Heart left ventricle (tissue), 16 donors: Measurements from ENCODE around the gene ATP5PD. TPM values are rescaled to one million over a fixed set of nuclear protein-coding genes. Genes with fewer than 3 reads are reported as not detected.
A peak's percentile ranks its signal among the peaks of the same experiment; 100 is the strongest.

ENCODE experiments used
- ATAC-seq, 4 donors: fragments of 200-7000 bp; cut with Tn5 transposase; one replicate each; pipeline ENCODE4 v1.9.1; 2020 to 2022; ENCODE audit warnings: moderate library complexity in 4 of 4, mild to moderate bottlenecking in 3 of 4, moderate number of reproducible peaks in 1 of 4
- DNase-seq, 5 donors: peaks; one replicate each; pipeline ENCODE4 v3.0.0-alpha.2; 2020
- H3K27ac ChIP-seq, 12 donors: fragments of 200-600 bp; sonication (generic) in 4 of 12; one replicate each; pipeline versions ENCODE4 v1.5.0 to v1.8.0; 2016 to 2022; ENCODE audit warnings: mild to moderate bottlenecking in 2 of 12
- H3K27me3 ChIP-seq, 9 donors: fragments of 200-600 bp; sonication (generic) in 2 of 9; one replicate each; pipeline versions ENCODE4 v1.5.1 to v1.8.0; 2016 to 2022; ENCODE audit warnings: mild to moderate bottlenecking in 3 of 9
- H3K36me3 ChIP-seq, 9 donors: fragments of 200-600 bp; sonication (generic) in 2 of 9; one replicate each; pipeline versions ENCODE4 v1.5.0 to v1.8.0; 2018 to 2022; ENCODE audit warnings: mild to moderate bottlenecking in 2 of 9
- H3K4me1 ChIP-seq, 12 donors: fragments of 200-600 bp; sonication (generic) in 4 of 12; one replicate each; pipeline versions ENCODE4 v1.5.0 to v1.8.0; 2016 to 2022; ENCODE audit warnings: mild to moderate bottlenecking in 3 of 12
- H3K4me3 ChIP-seq, 12 donors: fragments of 200-600 bp; sonication (generic) in 4 of 12; one replicate each; pipeline versions ENCODE4 v1.5.0 to v1.8.0; 2017 to 2022; ENCODE audit warnings: mild to moderate bottlenecking in 9 of 12, moderate library complexity in 4 of 12
- H3K9me3 ChIP-seq, 12 donors: fragments of 200-600 bp; sonication (generic) in 4 of 12; one replicate each; pipeline versions ENCODE4 v1.5.0 to v1.8.0; 2016 to 2022; ENCODE audit warnings: mild to moderate bottlenecking in 1 of 12
- POLR2A ChIP-seq, 2 donors: fragments of 450-650 bp; IDR thresholded peaks; one replicate each; pipeline ENCODE4 v1.6.1; 2017; ENCODE audit warnings: antibody characterized with exemption in 2 of 2, mild to moderate bottlenecking in 2 of 2, moderate library complexity in 2 of 2
- WGBS, 4 donors: extraction: QIAGEN DNeasy Blood & Tissue Kit in 2 of 4; methylation state at CpG; one replicate each; pipeline versions ENCODE4 v1.1.5 to v1.1.7; 2013 to 2018; 5-methylcytosine and 5-hydroxymethylcytosine counted together
- intact Hi-C, 10 donors: fragments of 100-400 bp; cut with DNase I; formaldehyde crosslinking; loops; one replicate each; pipeline versions ENCODE4 v1.11.1 to v1.14.2; 2022
- polyA plus RNA-seq, 2 donors: library from polyadenylated mRNA; stranded (reverse); fragments of 200-250 nt; gene quantifications; one replicate each; pipeline ENCODE4 v1.2.3, GENCODE V29; 2013
- total RNA-seq, 9 donors: library from RNA; depleted of rRNA in 2 of 9; stranded (reverse); fragments of >200 nt in 2 of 9; fragmentation: NEBNext Ultra II Directional in 3 of 9; extraction: Animal tissue kit (Norgen Biotek cat#: 25700) in 3 of 9; gene quantifications; one replicate each; pipeline versions ENCODE4 v1.1.0 to v1.2.4, GENCODE V29; 2016 to 2023
- TF ChIP-seq, protein P1 (sequence below), 12 donors: fragments of 200-600 bp; sonication (generic) in 4 of 12; IDR thresholded peaks; one replicate each; pipeline versions ENCODE4 v1.5.0 to v1.8.0; 2018 to 2022; ENCODE audit warnings: antibody characterized with exemption in 12 of 12, mild to moderate bottlenecking in 5 of 12
- donor health status: ischemic (EF 13 %, LVEDD 7.1; RV severe dilation, severe dysfunction).
- donor health status: healthy with polysubstance abuse.
- donor health status: DM: no; HTN: yes; CAD: no.
- donor health status: DM: no; HTN: no; CAD: no.
- donor health status: ischemic (EF 25% LVEDD 6.9; RV normal size, moderate dysfunction).
- donor health status: ischemic (EF 25% LVEDD 5.7; RV mildly dilated, moderate dysfunction).
- donor health status: healthy.
- donor health status: DM: yes; HTN: yes; CAD: no.
- donor health status: ischemic (EF 35%, LVEDD 5.7; RV mildly dilated, moderate dysfunction).
- donor health status: nonischemic (EF 11% LVEDD 7.7; RV severe dilation, severe dysfunction).
- donor health status: DM: yes; HTN: yes; CAD: no.
- donor health status: PGD.
- donor health status: ischemic (EF 29% LVEDD 5.4; RV normal size, mild dysfunction).
- donor health status: nonischemic (EF 23%, LVEDD 6.1; RV moderate dilation, normal function).

Gene ATP5PD
- total and polyA plus RNA-seq, 11 donors: 597 to 2,623 (median 875) TPM

DNA sequence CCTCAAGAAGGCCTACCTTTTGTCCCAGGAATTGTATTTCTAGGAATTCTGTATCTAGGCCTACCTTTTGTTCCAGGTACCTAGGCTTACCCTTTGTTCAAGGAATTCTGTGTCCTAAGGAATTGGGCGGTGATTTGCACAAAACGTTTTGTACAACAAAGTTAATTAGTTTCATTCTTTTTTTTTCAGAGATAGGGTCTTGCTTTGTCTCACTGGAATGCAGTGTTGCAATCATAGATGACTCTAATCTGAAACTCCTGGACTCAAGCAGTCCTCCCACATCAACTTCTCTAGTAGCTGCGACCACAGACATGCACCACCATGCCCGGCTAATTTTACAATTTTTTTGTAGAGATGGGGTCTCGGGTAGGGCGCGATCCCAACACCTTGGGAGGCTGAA, 52.3 kb downstream of the ATP5PD start:
- ATAC-seq (no peak), DNase-seq (no peak)
- Histone ChIP-seq H3K27ac (no peak overlapping the region), H3K36me3 (peaks cover 0 to 24% (median 2%) of the 10 kb centered on the region in 9 donors), H3K27me3 (no peaks in the 10 kb centered on the region), H3K4me1 (peaks cover 2 to 47% (median 23%) of the 10 kb centered on the region in 12 donors), H3K9me3 (no peaks in the 10 kb centered on the region), H3K4me3 (no peak overlapping the region)
- TF ChIP-seq, protein P1, sequence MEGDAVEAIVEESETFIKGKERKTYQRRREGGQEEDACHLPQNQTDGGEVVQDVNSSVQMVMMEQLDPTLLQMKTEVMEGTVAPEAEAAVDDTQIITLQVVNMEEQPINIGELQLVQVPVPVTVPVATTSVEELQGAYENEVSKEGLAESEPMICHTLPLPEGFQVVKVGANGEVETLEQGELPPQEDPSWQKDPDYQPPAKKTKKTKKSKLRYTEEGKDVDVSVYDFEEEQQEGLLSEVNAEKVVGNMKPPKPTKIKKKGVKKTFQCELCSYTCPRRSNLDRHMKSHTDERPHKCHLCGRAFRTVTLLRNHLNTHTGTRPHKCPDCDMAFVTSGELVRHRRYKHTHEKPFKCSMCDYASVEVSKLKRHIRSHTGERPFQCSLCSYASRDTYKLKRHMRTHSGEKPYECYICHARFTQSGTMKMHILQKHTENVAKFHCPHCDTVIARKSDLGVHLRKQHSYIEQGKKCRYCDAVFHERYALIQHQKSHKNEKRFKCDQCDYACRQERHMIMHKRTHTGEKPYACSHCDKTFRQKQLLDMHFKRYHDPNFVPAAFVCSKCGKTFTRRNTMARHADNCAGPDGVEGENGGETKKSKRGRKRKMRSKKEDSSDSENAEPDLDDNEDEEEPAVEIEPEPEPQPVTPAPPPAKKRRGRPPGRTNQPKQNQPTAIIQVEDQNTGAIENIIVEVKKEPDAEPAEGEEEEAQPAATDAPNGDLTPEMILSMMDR (IDR thresholded peaks at IDR 0.05): no peak
- TF ChIP-seq POLR2A (IDR thresholded peaks at IDR 0.05): no peak
- WGBS, 4 donors: 87 to 89% (median 88%) methylated on average over 7 of the region's 7 CpGs
- intact Hi-C loops: no loop called here

DNA sequence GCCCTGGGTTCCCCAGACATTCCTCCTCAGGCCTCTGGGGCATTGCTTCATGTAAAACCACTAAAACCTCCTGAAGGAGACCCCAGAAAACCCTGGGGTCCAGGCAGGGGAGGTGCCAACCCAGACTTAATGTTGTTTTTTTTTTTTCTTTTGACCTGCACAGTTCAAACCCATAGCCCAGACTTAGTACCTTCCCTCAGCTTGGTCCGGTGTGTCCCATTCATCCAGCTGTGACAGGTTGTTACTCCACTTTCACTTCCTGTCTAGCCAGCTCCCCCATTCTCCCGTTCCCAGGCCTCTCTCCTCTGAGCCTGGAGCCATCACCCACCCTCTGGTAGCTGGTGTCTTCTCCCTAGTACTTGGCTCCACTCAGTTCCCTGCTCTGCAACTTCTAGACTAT, 54.5 kb downstream of the ATP5PD start:
- Histone ChIP-seq H3K27ac (peak overlapping the region in 11 of 12 donors; percentile 53 to 83 (median 72)), H3K4me3 (no peak overlapping the region), H3K4me1 (peaks cover 0 to 46% (median 23%) of the 10 kb centered on the region in 12 donors), H3K36me3 (peaks cover 0 to 21% (median 0%) of the 10 kb centered on the region in 9 donors), H3K9me3 (no peaks in the 10 kb centered on the region), H3K27me3 (no peaks in the 10 kb centered on the region)
- DNase-seq: no peak
- intact Hi-C loops: loop anchor here in 1 of 10 donors (2.0 kb wide), 1 partner anchor 19 kb away; no protein-coding TSS in a partner anchor
- no peak for ATAC-seq
- 45 to 77% (median 57%) methylated on average over 2 of the region's 2 CpGs for WGBS, 4 donors
- TF ChIP-seq, protein P1 (IDR thresholded peaks at IDR 0.05): no peak
- TF ChIP-seq POLR2A (IDR thresholded peaks at IDR 0.05): no peak

DNA sequence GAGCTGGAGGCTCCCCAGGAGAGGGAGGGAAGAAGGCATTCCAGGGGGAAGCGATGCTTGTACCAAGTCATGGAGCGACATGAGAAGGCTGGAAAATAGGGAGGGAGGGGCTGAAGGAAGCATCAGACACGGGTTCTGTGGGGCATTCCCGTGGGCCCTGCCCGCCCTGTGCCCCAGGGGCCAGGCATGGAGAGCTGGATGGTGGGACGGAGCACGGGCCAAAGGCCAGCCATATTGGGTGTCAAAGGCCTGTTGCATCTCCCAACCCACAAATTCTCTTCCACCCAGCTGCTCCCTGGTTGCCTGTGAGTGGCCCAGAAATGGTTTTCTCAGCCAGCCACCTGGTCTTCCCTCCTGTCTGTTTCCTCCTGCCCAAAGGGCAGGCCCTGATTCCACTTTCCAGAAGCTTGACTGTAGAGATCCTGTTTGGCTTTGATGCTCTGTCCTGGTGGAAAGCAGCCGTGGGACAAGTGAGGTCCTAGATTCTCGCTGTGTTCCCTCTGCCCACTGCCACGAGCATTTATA, 56.1 kb downstream of the ATP5PD start:
- no peak overlapping the region for H3K4me3 ChIP-seq
- H3K27me3 ChIP-seq: no peaks in the 10 kb centered on the region
- peaks cover 3 to 50% (median 29%) of the 10 kb centered on the region in 12 donors for H3K4me1 ChIP-seq
- WGBS, 4 donors: 81 to 94% (median 91%) methylated on average over 8 to 10 of the region's 10 CpGs
- TF ChIP-seq, protein P1 (IDR thresholded peaks at IDR 0.05): no peak
- no peak for TF ChIP-seq POLR2A (IDR thresholded peaks at IDR 0.05)
- peaks cover 0 to 21% (median 0%) of the 10 kb centered on the region in 9 donors for H3K36me3 ChIP-seq
- H3K9me3 ChIP-seq: no peaks in the 10 kb centered on the region
- intact Hi-C loops: no loop called here
- DNase-seq: no peak
- peak overlapping the region in 10 of 12 donors; percentile 11 to 98 (median 89) for H3K27ac ChIP-seq
- no peak for ATAC-seq

Other genes starting within 250 kb of the ATP5PD start
- 1 to 10 TPM in 2 of 9 donors, under 1 TPM in 7; 0.09 to 3.1 (median 0.45) TPM for gene GRIN2C, start 187.1 kb downstream of the ATP5PD start, total RNA-seq
- under 1 TPM; 0.23 to 0.25 TPM for gene GRIN2C, start 187.1 kb downstream of the ATP5PD start, polyA plus RNA-seq
- 1 to 10 TPM; 2.5 to 8.7 (median 4.7) TPM for gene FDXR, start 174.0 kb downstream of the ATP5PD start, total RNA-seq
- gene FDXR, start 174.0 kb downstream of the ATP5PD start, polyA plus RNA-seq: 1 to 10 TPM; 3.7 to 5.5 TPM
- not detected for gene FADS6, start 153.3 kb downstream of the ATP5PD start, total RNA-seq
- not detected for gene FADS6, start 153.3 kb downstream of the ATP5PD start, polyA plus RNA-seq
- not detected for gene USH1G, start 123.7 kb downstream of the ATP5PD start, total RNA-seq
- not detected for gene USH1G, start 123.7 kb downstream of the ATP5PD start, polyA plus RNA-seq
- not detected for gene OTOP2, start 122.7 kb downstream of the ATP5PD start, total RNA-seq
- gene OTOP2, start 122.7 kb downstream of the ATP5PD start, polyA plus RNA-seq: not detected
- not detected for gene OTOP3, start 111.1 kb downstream of the ATP5PD start, total RNA-seq
- gene OTOP3, start 111.1 kb downstream of the ATP5PD start, polyA plus RNA-seq: not detected
- gene HID1, start 74.2 kb downstream of the ATP5PD start, total RNA-seq: 10 to 100 TPM in 4 of 9 donors, 1 to 10 TPM in 5; 5.7 to 15.7 (median 9.8) TPM
- 10 to 100 TPM in 1 of 2 donors, 1 to 10 TPM in 1; 6.7 to 10.7 TPM for gene HID1, start 74.2 kb downstream of the ATP5PD start, polyA plus RNA-seq
- 10 to 100 TPM; 13.0 to 56.4 (median 18.1) TPM for gene CDR2L, start 59.3 kb downstream of the ATP5PD start, total RNA-seq
- 10 to 100 TPM; 13.6 to 19.1 TPM for gene CDR2L, start 59.3 kb downstream of the ATP5PD start, polyA plus RNA-seq
- 10 to 100 TPM; 41.0 to 89.4 (median 55.8) TPM for gene MRPL58, start 34.3 kb downstream of the ATP5PD start, total RNA-seq
- gene MRPL58, start 34.3 kb downstream of the ATP5PD start, polyA plus RNA-seq: 10 to 100 TPM; 82.0 to 93.8 TPM
- gene KCTD2, start 256 bp upstream of the ATP5PD start, total RNA-seq: 10 to 100 TPM; 19.8 to 37.7 (median 31.5) TPM
- 10 to 100 TPM; 15.7 to 38.7 TPM for gene KCTD2, start 256 bp upstream of the ATP5PD start, polyA plus RNA-seq
- gene SLC16A5, start 41.0 kb upstream of the ATP5PD start, total RNA-seq: 10 to 100 TPM in 6 of 9 donors, 1 to 10 TPM in 3; 4.8 to 23.3 (median 11.1) TPM
- 1 to 10 TPM; 4.3 to 7.8 TPM for gene SLC16A5, start 41.0 kb upstream of the ATP5PD start, polyA plus RNA-seq
- 1 to 10 TPM; 3.9 to 7.9 (median 5.2) TPM for gene ARMC7, start 63.0 kb upstream of the ATP5PD start, total RNA-seq
- 1 to 10 TPM; 4.9 to 7.1 TPM for gene ARMC7, start 63.0 kb upstream of the ATP5PD start, polyA plus RNA-seq
- gene NT5C, start 84.8 kb upstream of the ATP5PD start, total RNA-seq: 10 to 100 TPM; 15.9 to 56.0 (median 22.8) TPM
- gene NT5C, start 84.8 kb upstream of the ATP5PD start, polyA plus RNA-seq: 10 to 100 TPM; 29.0 to 45.7 TPM
- gene JPT1, start 107.5 kb upstream of the ATP5PD start, total RNA-seq: 10 to 100 TPM; 10.4 to 60.8 (median 16.0) TPM
- 10 to 100 TPM; 41.8 to 68.0 TPM for gene JPT1, start 107.5 kb upstream of the ATP5PD start, polyA plus RNA-seq
- gene SUMO2, start 136.0 kb upstream of the ATP5PD start, total RNA-seq: 100 to 1,000 TPM in 7 of 9 donors, 10 to 100 TPM in 2; 50.1 to 277 (median 207) TPM
- gene SUMO2, start 136.0 kb upstream of the ATP5PD start, polyA plus RNA-seq: 10 to 100 TPM; 47.1 to 78.7 TPM
- 10 to 100 TPM in 8 of 9 donors, 1 to 10 TPM in 1; 9.4 to 40.9 (median 21.5) TPM for gene NUP85, start 158.7 kb upstream of the ATP5PD start, total RNA-seq
- gene NUP85, start 158.7 kb upstream of the ATP5PD start, polyA plus RNA-seq: 10 to 100 TPM; 14.3 to 27.6 TPM
- 10 to 100 TPM; 15.8 to 31.0 (median 23.3) TPM for gene GGA3, start 214.6 kb upstream of the ATP5PD start, total RNA-seq
- gene GGA3, start 214.6 kb upstream of the ATP5PD start, polyA plus RNA-seq: 10 to 100 TPM; 13.0 to 22.4 TPM
- 100 to 1,000 TPM in 8 of 9 donors, 10 to 100 TPM in 1; 76.7 to 143 (median 116) TPM for gene MRPS7, start 214.9 kb upstream of the ATP5PD start, total RNA-seq
- 100 to 1,000 TPM; 109 to 110 TPM for gene MRPS7, start 214.9 kb upstream of the ATP5PD start, polyA plus RNA-seq
- 10 to 100 TPM; 13.1 to 34.7 (median 18.6) TPM for gene MIF4GD, start 224.3 kb upstream of the ATP5PD start, total RNA-seq
- gene MIF4GD, start 224.3 kb upstream of the ATP5PD start, polyA plus RNA-seq: 10 to 100 TPM in 1 of 2 donors, 1 to 10 TPM in 1; 8.6 to 27.8 TPM
- 10 to 100 TPM in 6 of 9 donors, 1 to 10 TPM in 3; 7.0 to 27.9 (median 11.7) TPM for gene SLC25A19, start 242.5 kb upstream of the ATP5PD start, total RNA-seq
- 10 to 100 TPM; 15.9 to 23.3 TPM for gene SLC25A19, start 242.5 kb upstream of the ATP5PD start, polyA plus RNA-seq